Memory B cell (primary cell): ENCODE measurements around the gene MYLK.

Source experiments
- ATAC-seq: fragments of 150-1000 bp; cut with Tn5 transposase; 2 replicates; pipeline ENCODE4 v1.10.0; 2021; ENCODE audit warnings: low read depth, mild to moderate bottlenecking, moderate library complexity
- DNase-seq, 2 donors: peaks; one replicate each; pipeline ENCODE4 v3.0.0; 2022; ENCODE audit warnings: low spot score in 2 of 2
- H3K27ac Mint-ChIP-seq: one replicate; pipeline ENCODE4 v1.8.0; 2022; ENCODE audit warnings: mild to moderate bottlenecking, moderate library complexity, mixed read lengths
- H3K27me3 Mint-ChIP-seq: one replicate; pipeline ENCODE4 v1.8.0; 2022; ENCODE audit warnings: mixed read lengths
- H3K36me3 Mint-ChIP-seq: one replicate; pipeline ENCODE4 v1.8.0; 2022; ENCODE audit warnings: mild to moderate bottlenecking, mixed read lengths
- H3K4me1 Mint-ChIP-seq: one replicate; pipeline ENCODE4 v1.8.0; 2022; ENCODE audit warnings: mixed read lengths
- H3K4me3 Mint-ChIP-seq: one replicate; pipeline ENCODE4 v1.8.0; 2022; ENCODE audit warnings: mild to moderate bottlenecking, moderate library complexity, mixed read lengths
- H3K9me3 Mint-ChIP-seq: one replicate; pipeline ENCODE4 v1.8.0; 2022; ENCODE audit warnings: mixed read lengths

Gene MYLK

GRCh38 chr3:123821920-123822319, 62.2 kb downstream of the MYLK start:
- no peaks in the 10 kb centered on the region for H3K4me1 Mint-ChIP-seq
- ATAC-seq (no peak), DNase-seq (no peak)
- H3K4me3 Mint-ChIP-seq, result no peak overlapping the region
- no peaks in the 10 kb centered on the region for H3K36me3 Mint-ChIP-seq
- H3K27me3 Mint-ChIP-seq, result peaks cover 9% of the 10 kb centered on the region
- H3K9me3 Mint-ChIP-seq, result peaks cover 3% of the 10 kb centered on the region
- H3K27ac Mint-ChIP-seq, result no peak overlapping the region

- DNase-seq, result no peak
- H3K27ac Mint-ChIP-seq, result no peak overlapping the region
- H3K4me3 Mint-ChIP-seq, result no peak overlapping the region
Observed at GRCh38 chr3:123819949-123820348, 64.2 kb downstream of the MYLK start.

GRCh38 chr3:123818921-123819429, 65.2 kb downstream of the MYLK start:
- no peak for ATAC-seq
- Mint-ChIP-seq H3K4me3 (no peak overlapping the region), H3K9me3 (no peaks in the 10 kb centered on the region), H3K36me3 (no peaks in the 10 kb centered on the region), H3K4me1 (no peaks in the 10 kb centered on the region), H3K27me3 (peaks cover 14% of the 10 kb centered on the region), H3K27ac (no peak overlapping the region)
- DNase-seq, result no peak

More at GRCh38 chr3:123819949-123820348, 64.2 kb downstream of the MYLK start:
- ATAC-seq, result no peak
- Mint-ChIP-seq H3K36me3 (no peaks in the 10 kb centered on the region), H3K27me3 (peaks cover 14% of the 10 kb centered on the region), H3K4me1 (no peaks in the 10 kb centered on the region), H3K9me3 (no peaks in the 10 kb centered on the region)

- no peaks in the 10 kb centered on the region for H3K9me3 Mint-ChIP-seq
Observed at GRCh38 chr3:123818324-123818920, 65.7 kb downstream of the MYLK start.

GRCh38 chr3:123817413-123817812, 66.7 kb downstream of the MYLK start:
- H3K27ac Mint-ChIP-seq, result no peak overlapping the region
- peaks cover 7% of the 10 kb centered on the region for H3K27me3 Mint-ChIP-seq
- no peak for ATAC-seq
- no peaks in the 10 kb centered on the region for H3K36me3 Mint-ChIP-seq
- no peak overlapping the region for H3K4me3 Mint-ChIP-seq
- no peaks in the 10 kb centered on the region for H3K4me1 Mint-ChIP-seq
- H3K9me3 Mint-ChIP-seq, result no peaks in the 10 kb centered on the region
- no peak for DNase-seq

More at GRCh38 chr3:123818324-123818920, 65.7 kb downstream of the MYLK start:
- H3K36me3 Mint-ChIP-seq, result no peaks in the 10 kb centered on the region
- DNase-seq, result no peak
- ATAC-seq, result no peak
- H3K27ac Mint-ChIP-seq, result no peak overlapping the region
- no peak overlapping the region for H3K4me3 Mint-ChIP-seq
- peaks cover 10% of the 10 kb centered on the region for H3K27me3 Mint-ChIP-seq
- no peaks in the 10 kb centered on the region for H3K4me1 Mint-ChIP-seq

GRCh38 chr3:123816673-123817207, 67.4 kb downstream of the MYLK start:
- DNase-seq, result no peak
- no peaks in the 10 kb centered on the region for H3K4me1 Mint-ChIP-seq
- H3K4me3 Mint-ChIP-seq, result no peak overlapping the region
- no peak overlapping the region for H3K27ac Mint-ChIP-seq
- ATAC-seq, result no peak
- peaks cover 7% of the 10 kb centered on the region for H3K27me3 Mint-ChIP-seq
- H3K36me3 Mint-ChIP-seq, result no peaks in the 10 kb centered on the region
- no peaks in the 10 kb centered on the region for H3K9me3 Mint-ChIP-seq

GRCh38 chr3:123815981-123816380, 68.2 kb downstream of the MYLK start:
- H3K9me3 Mint-ChIP-seq, result no peaks in the 10 kb centered on the region
- H3K4me3 Mint-ChIP-seq, result no peak overlapping the region
- ATAC-seq (no peak), DNase-seq (no peak)
- no peak overlapping the region for H3K27ac Mint-ChIP-seq
- no peaks in the 10 kb centered on the region for H3K36me3 Mint-ChIP-seq
- H3K4me1 Mint-ChIP-seq, result no peaks in the 10 kb centered on the region
- peaks cover 7% of the 10 kb centered on the region for H3K27me3 Mint-ChIP-seq

- H3K4me1 Mint-ChIP-seq, result no peaks in the 10 kb centered on the region
- DNase-seq (no peak), ATAC-seq (no peak)
- H3K27me3 Mint-ChIP-seq, result peaks cover 7% of the 10 kb centered on the region
- no peak overlapping the region for H3K4me3 Mint-ChIP-seq
- no peaks in the 10 kb centered on the region for H3K36me3 Mint-ChIP-seq
- H3K9me3 Mint-ChIP-seq, result no peaks in the 10 kb centered on the region
- no peak overlapping the region for H3K27ac Mint-ChIP-seq
Observed at GRCh38 chr3:123813876-123814275, 70.3 kb downstream of the MYLK start.

- Mint-ChIP-seq H3K36me3 (no peaks in the 10 kb centered on the region), H3K4me3 (no peak overlapping the region), H3K9me3 (no peaks in the 10 kb centered on the region), H3K27ac (no peak overlapping the region), H3K4me1 (no peaks in the 10 kb centered on the region), H3K27me3 (peaks cover 5% of the 10 kb centered on the region)
- ATAC-seq (no peak), DNase-seq (no peak)
Observed at GRCh38 chr3:123809597-123809996, 74.5 kb downstream of the MYLK start.

GRCh38 chr3:123808812-123809211, 75.3 kb downstream of the MYLK start:
- no peak overlapping the region for H3K27ac Mint-ChIP-seq

GRCh38 chr3:123807820-123808219, 76.3 kb downstream of the MYLK start:
- DNase-seq (no peak), ATAC-seq (no peak)
- no peaks in the 10 kb centered on the region for H3K36me3 Mint-ChIP-seq
- H3K27ac Mint-ChIP-seq, result no peak overlapping the region
- H3K4me1 Mint-ChIP-seq, result no peaks in the 10 kb centered on the region
- peaks cover 3% of the 10 kb centered on the region for H3K27me3 Mint-ChIP-seq
- no peaks in the 10 kb centered on the region for H3K9me3 Mint-ChIP-seq
- no peak overlapping the region for H3K4me3 Mint-ChIP-seq

More at GRCh38 chr3:123808812-123809211, 75.3 kb downstream of the MYLK start:
- Mint-ChIP-seq H3K4me1 (no peaks in the 10 kb centered on the region), H3K9me3 (no peaks in the 10 kb centered on the region), H3K4me3 (no peak overlapping the region), H3K27me3 (peaks cover 5% of the 10 kb centered on the region), H3K36me3 (no peaks in the 10 kb centered on the region)
- DNase-seq (no peak), ATAC-seq (no peak)

- DNase-seq (no peak), ATAC-seq (no peak)
- Mint-ChIP-seq H3K4me3 (no peak overlapping the region), H3K4me1 (no peaks in the 10 kb centered on the region), H3K36me3 (no peaks in the 10 kb centered on the region), H3K27ac (no peak overlapping the region), H3K9me3 (no peaks in the 10 kb centered on the region), H3K27me3 (peaks cover 5% of the 10 kb centered on the region)
Observed at GRCh38 chr3:123805504-123805903, 78.6 kb downstream of the MYLK start.

- Mint-ChIP-seq H3K27ac (no peak overlapping the region), H3K27me3 (peaks cover 5% of the 10 kb centered on the region), H3K36me3 (no peaks in the 10 kb centered on the region), H3K4me1 (no peaks in the 10 kb centered on the region), H3K9me3 (no peaks in the 10 kb centered on the region), H3K4me3 (no peak overlapping the region)
- DNase-seq, result no peak
- ATAC-seq, result no peak
Observed at GRCh38 chr3:123805101-123805500, 79.0 kb downstream of the MYLK start.

- H3K27me3 Mint-ChIP-seq, result peaks cover 5% of the 10 kb centered on the region
- H3K36me3 Mint-ChIP-seq, result no peaks in the 10 kb centered on the region
- H3K4me1 Mint-ChIP-seq, result no peaks in the 10 kb centered on the region
- H3K27ac Mint-ChIP-seq, result no peak overlapping the region
- no peak overlapping the region for H3K4me3 Mint-ChIP-seq
- no peak for DNase-seq
- no peak for ATAC-seq
- H3K9me3 Mint-ChIP-seq, result no peaks in the 10 kb centered on the region
Observed at GRCh38 chr3:123804676-123805075, 79.5 kb downstream of the MYLK start.

GRCh38 chr3:123803521-123803920, 80.6 kb downstream of the MYLK start:
- DNase-seq, result no peak
- Mint-ChIP-seq H3K4me3 (no peak overlapping the region), H3K4me1 (no peaks in the 10 kb centered on the region), H3K27me3 (peaks cover 5% of the 10 kb centered on the region), H3K9me3 (no peaks in the 10 kb centered on the region), H3K36me3 (no peaks in the 10 kb centered on the region), H3K27ac (no peak overlapping the region)
- ATAC-seq, result no peak
